ENCODE results near the gene PTN.

DNA sequence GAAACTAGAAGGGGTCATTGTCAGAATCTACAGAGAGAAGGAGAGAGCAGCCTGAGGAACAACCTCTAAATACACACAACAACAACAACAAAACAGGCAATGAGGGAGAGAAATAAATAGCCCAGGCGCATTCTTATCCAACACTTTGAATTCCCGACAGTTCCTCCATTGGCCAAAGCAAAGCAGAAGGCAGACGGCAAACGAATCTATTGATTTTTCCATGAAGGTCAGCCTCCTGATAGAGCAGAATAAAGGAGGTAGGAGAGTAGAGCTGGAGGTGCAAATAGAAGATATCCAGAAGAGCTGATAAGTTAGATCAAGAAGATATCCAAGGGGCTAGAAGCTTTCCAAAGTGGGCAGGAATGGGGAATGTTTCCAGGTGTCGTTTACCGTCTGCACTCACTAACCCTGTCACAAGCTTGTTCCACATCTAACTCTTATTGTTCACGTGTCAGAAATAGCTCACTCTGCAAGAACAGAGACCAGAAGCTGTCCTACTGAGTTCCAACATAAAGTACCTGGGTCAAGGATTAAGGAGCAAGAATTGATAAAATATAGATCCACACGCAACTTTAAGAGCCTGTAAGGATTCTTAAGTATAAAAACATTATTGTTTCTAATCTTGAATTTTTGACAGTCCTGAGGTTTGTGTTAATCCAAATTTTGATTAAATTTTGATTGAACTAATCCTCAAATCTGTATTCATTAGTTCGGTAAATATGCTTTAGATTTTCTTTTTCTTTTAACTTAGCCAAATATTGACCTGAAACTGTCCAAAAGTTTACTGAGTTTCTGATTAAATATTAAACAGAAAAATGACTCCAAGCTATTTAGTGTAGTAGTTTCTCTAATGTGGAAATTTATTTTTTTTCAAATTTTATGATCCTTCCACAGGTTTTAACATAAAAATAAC, 45.7 kb downstream of the PTN start:
- TF ChIP-seq, protein P1, sequence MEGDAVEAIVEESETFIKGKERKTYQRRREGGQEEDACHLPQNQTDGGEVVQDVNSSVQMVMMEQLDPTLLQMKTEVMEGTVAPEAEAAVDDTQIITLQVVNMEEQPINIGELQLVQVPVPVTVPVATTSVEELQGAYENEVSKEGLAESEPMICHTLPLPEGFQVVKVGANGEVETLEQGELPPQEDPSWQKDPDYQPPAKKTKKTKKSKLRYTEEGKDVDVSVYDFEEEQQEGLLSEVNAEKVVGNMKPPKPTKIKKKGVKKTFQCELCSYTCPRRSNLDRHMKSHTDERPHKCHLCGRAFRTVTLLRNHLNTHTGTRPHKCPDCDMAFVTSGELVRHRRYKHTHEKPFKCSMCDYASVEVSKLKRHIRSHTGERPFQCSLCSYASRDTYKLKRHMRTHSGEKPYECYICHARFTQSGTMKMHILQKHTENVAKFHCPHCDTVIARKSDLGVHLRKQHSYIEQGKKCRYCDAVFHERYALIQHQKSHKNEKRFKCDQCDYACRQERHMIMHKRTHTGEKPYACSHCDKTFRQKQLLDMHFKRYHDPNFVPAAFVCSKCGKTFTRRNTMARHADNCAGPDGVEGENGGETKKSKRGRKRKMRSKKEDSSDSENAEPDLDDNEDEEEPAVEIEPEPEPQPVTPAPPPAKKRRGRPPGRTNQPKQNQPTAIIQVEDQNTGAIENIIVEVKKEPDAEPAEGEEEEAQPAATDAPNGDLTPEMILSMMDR (IDR thresholded peaks at IDR 0.05): no peak
- TF ChIP-seq EZH2 (IDR thresholded peaks at IDR 0.05): no peak
- no peak for TF ChIP-seq EZH2phosphoT487 (IDR thresholded peaks at IDR 0.05)
